GM12872 (cell line): ENCODE data around the gene FN3KRP.

Experiments
- TF ChIP-seq, protein P1 (sequence below): IDR thresholded peaks from 3 replicates; pipeline ENCODE4 v1.5.1; 2011; ENCODE audit warnings: low read depth, mild to moderate bottlenecking, low read length, moderate library complexity; ENCODE audit not compliant: insufficient read depth

Gene FN3KRP

DNA sequence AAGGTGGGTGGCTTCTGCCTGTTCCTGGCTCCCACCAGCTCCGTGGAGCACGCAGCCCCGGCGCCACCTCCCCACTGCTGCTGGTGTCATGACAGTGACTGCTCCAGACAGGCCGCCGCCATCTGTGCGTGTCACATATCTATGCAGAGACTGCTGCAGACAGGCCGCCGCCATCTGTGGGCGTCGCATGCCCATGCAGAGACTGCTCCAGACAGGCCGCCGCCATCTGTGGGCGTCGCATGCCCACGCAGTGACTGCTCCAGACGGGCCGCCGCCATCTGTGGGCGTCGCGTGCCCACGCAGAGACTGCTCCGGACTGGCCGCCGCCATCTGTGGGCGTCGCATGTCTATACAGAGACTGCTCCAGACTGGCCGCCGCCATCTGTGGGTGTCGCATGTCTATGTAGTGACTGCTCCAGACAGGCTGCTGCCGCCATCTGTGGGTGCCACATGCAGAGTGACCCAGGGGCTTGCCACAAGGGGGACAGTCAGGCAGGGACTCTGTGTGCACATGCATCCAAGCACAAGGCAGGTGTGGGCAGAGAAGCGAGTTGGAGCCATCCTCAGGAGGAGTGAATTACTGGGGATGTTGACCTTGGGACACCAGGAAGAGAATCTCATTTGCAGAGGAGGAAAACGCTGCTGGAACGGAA is 3.3 kb upstream of the FN3KRP start:
- TF ChIP-seq, protein P1, sequence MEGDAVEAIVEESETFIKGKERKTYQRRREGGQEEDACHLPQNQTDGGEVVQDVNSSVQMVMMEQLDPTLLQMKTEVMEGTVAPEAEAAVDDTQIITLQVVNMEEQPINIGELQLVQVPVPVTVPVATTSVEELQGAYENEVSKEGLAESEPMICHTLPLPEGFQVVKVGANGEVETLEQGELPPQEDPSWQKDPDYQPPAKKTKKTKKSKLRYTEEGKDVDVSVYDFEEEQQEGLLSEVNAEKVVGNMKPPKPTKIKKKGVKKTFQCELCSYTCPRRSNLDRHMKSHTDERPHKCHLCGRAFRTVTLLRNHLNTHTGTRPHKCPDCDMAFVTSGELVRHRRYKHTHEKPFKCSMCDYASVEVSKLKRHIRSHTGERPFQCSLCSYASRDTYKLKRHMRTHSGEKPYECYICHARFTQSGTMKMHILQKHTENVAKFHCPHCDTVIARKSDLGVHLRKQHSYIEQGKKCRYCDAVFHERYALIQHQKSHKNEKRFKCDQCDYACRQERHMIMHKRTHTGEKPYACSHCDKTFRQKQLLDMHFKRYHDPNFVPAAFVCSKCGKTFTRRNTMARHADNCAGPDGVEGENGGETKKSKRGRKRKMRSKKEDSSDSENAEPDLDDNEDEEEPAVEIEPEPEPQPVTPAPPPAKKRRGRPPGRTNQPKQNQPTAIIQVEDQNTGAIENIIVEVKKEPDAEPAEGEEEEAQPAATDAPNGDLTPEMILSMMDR: no peak

DNA sequence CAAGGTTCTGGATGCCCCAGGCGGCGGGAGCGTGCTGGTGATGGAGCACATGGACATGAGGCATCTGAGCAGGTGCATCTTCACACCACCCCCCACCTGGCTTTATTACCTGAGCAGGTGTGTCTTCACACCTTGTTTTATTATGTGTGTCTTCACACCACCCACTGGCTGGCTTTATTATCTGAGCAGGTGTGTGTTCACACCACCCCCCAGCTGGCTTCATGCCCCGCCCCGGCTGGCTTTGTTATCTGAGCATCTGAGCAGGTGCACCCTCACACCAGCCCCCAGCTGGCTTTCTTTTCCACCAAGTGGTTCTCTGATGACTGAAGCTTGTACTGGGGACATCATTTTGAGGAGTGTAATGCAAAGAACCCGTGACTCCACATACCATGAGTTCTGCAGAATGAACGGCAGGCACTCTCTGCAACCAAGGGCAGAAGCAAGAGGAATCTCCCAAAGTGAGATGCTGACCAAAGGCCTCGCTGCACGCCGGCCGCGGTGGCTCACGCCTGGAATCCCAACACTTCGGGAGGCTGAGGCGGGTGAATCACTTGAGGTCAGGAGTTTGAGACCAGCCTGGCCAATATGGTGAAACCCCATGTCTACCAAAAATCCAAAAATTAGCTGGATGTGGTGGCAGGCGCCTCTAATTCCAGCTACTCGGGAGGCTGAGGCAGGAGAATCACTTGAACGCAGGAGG is 2.6 kb downstream of the FN3KRP start:
- TF ChIP-seq, protein P1: no peak

DNA sequence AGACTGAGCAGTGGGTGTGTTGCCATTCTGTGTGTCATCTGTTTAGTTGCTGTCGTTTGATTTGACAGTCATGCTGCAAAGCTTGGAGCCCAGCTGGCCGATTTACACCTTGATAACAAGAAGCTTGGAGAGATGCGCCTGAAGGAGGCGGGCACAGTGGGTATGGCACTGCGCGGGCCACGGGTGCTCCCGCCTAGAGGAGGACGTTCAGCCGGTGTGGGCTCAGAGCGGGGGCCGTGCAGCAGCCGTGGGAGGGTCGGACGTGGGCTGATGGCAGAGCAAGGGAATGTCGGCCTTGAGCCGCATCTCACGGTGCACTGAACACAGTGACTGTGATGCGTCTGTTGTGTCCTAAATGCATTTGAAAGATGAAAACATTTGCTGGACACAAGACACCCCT is 3.7 kb downstream of the FN3KRP start:
- TF ChIP-seq, protein P1: no peak

DNA sequence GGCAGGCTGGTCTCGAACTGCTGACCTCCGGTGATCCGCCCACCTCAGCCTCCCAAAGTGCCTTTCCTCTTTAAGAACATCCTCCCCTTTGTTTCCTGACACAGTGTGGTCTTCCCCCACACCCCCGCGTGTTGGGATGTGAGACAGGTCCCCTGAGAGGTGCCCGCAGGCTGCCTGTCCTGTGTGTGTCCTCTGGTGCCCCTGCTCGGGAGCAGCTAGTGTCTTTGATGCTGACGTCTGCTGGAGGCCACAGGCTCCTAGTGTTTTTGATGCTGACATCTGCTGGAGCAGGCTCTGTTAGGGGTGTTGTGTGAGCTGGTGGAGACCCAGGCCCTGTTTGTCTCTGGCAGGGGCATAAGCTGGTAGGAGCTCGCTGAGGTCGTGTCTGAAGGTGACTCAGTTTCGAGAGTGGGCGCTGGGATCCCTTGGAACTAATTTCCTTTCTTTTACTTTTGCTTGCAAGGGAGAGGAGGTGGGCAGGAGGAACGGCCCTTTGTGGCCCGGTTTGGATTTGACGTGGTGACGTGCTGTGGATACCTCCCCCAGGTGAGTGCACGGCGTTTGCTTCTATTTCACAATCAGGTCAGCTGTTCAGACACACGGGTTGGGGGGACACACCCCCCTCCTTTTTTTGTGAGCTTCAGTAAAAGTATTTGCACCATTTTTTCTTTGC is 6.0 kb downstream of the FN3KRP start:
- TF ChIP-seq, protein P1: no peak

DNA sequence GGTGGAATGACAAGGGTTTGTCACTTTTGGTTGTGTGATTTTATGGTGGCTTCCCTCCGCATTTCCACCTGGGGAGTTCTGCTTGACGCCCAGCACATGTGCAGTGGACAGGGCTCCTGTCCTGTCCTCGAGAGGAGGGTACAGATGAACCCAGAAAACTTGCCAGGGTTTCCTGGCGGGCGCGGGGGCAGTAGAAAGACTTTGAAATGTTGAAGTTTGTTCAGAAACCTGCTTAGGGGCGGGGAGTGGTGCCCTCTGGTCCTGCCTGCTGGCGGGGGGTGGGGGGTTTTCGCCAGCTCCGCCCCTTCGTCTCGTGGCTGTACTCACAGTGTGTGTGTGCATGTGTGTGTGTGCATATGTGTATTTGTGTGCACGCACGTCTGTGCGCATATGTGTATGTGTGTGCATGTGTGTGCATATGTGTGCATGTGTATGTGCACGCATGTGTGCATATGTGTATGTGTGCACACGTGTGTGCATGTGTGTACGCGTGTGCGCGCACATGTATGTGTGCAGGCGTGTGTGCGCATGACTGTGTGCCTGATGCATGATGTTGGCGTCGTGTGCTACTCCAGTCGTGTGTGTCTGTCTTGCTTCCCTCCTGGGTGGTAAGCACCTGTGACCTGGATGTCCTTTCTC is 6.8 kb downstream of the FN3KRP start:
- TF ChIP-seq, protein P1: no peak

DNA sequence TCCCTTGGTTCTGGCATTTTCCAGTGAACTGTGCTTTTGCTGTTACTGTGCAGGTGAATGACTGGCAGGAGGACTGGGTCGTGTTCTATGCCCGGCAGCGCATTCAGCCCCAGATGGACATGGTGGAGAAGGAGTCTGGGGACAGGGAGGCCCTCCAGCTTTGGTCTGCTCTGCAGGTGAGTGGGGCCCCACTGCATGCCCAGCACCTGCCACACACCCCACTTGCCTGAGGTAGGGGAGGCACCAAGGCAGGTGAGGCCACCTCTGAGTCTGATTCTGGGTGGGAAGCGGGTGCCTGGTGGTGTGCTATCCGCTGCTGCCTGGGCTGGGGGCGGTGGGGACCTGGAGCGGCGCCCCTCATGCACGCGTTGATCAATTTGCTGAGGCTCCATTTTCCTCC is 9.9 kb downstream of the FN3KRP start:
- TF ChIP-seq, protein P1: no peak
